Measurements from ENCODE around the gene CASK.

- TF ChIP-seq CTCF (IDR thresholded peaks at IDR 0.05) (no peak), POLR2A (IDR thresholded peaks at IDR 0.05) (no peak)
Measured at GRCh38 chrX:41518127-41518840, 405.1 kb downstream of the CASK start.

All from right lobe of liver (tissue), 4 donors.